ENCODE results near the gene ATF7IP.

DNA sequence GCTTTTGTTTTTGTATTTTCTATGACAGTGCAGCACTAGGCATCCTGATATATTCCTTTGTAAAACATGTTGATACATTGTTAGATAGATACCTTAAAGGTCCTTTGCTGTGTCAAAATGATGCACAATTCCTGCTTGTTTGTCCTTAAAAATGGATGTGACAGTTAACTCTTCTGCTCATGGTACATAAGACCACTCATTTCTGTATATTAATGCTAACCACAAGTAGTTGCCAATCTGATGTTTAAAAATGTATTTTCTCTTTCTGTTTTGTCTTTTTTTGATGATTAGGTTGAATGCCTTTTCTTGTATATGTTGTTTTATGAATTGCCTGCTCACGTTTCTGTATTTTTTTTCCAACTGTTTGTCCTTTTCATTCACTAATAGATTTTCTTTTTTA lies 35.1 kb downstream of the ATF7IP start:
- TF ChIP-seq POLR2A (IDR thresholded peaks at IDR 0.05; ENCODE audit: extremely low read depth, insufficient read length) (no peak), CTCF (IDR thresholded peaks at IDR 0.05; ENCODE audit: low read depth, low read length) (no peak)
